HK-2 (cell line): Measurements from ENCODE around the gene KDM2B.

ENCODE experiments used
- DNase-seq: peaks from one replicate; pipeline ENCODE4 v3.0.0-alpha.2; 2018; ENCODE audit not compliant: unreplicated experiment

Gene KDM2B

GRCh38 chr12:121562488-121562887 lies 18.3 kb downstream of the KDM2B start:
- no peak for DNase-seq

DNA sequence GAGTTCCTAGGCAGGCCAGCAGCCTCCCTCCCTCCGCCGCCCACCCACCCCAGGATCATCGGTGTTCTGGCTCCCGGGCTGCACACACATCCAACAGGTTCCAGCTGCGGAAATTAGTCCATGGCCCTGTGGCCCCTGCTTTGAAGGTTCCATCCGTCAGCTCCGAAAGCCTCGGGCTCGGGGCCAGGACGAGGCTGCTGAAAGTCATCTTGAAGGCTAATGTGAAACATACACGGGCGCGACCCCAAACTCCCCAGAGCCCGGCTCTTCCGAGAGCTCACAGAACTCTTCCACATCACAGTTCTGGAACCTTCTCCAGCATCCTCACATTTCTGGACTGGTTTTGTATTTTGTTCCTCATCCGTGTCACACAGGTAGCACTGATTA lies 19.8 kb downstream of the KDM2B start:
- no peak for DNase-seq

GRCh38 chr12:121560392-121561008 lies 20.3 kb downstream of the KDM2B start:
- no peak for DNase-seq

DNA sequence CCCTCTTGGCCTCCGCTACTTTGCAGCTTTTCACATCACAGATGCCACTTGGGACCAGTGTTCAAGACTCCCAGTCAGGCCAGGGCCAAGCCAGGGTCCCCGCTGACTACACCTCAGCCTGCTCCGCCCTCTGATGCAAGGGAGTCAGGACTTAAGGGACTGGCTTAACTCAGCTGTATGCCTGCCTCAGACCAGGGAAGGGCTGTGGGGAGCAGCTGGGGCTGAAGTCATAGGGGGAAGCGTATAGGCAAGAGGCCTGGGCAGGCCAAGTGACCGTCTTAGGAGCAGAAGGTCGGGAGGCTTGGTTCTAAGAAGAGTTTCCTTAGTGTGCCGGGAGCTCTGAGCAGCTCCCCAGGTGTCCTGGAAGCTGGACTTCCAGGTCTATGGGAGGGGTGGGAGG lies 21.9 kb downstream of the KDM2B start:
- DNase-seq = no peak

DNA sequence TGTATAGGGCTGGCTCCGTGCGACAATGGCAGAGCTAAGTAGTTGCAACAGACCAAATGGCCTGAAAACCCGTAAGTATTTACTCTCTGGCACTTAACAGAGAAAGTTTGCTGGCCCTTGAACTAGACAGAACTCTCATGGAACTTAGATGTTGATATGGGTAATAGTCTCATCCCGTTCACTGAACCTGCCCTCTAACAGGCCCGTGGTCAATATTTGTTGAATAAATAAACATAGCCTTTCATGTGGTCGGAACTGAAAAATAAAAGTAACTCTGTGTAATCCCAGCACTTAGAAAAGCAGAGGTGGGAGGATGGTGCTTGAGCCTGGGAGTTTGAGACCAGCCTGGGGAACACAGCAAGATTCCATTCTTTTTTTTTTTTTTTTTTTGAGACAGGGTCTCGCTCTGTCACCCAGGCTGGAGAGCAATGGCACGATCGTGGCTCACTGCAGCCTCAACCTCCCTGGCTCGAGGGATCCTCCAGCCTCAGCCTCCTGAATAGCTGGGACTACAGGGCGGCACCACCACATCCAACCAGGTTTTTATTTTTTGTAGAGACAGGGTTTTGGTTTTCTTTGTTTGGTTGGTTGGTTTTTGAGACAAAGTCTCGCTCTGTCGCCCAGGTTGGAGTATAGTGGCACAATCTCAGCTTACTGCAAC lies 29.7 kb downstream of the KDM2B start:
- no peak for DNase-seq

DNA sequence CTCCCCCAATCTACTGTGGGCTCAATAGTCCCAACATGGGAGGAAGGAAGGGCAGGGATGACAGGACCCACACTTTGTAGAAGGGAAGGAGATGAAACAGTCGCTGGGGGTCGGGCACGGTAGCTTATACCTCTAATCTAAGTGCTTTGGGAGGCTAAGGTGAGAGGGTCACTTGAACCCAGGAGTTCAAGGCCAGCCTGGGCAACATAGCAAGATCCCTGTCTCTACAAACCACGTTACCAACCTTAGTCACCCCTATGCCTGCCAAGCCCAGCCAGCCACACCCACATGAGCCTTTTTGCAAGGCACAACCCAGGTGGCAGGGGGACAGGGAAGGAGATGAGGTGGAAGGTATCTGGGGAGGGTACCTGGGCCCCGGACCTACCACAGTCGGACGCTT lies 31.7 kb downstream of the KDM2B start:
- no peak for DNase-seq

DNA sequence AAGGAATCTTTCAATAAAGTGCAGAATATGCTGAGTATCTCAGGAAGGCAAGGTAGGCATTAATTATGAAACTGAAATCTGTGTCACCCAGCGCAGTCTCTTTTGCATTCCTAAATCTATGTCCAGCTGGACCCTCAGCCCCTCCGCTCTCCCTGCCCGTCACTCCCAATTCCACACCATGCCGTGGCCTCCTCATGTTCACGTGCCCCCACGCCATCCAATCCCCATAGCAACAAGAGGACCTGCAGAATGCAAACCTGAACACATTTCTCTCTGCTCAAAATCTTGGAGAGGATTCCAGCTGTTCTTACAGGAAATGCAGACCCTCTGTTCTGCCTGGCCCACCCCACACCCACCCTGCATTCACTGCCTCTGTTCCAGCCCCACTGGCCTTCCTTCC lies 35.3 kb downstream of the KDM2B start:
- DNase-seq = no peak

DNA sequence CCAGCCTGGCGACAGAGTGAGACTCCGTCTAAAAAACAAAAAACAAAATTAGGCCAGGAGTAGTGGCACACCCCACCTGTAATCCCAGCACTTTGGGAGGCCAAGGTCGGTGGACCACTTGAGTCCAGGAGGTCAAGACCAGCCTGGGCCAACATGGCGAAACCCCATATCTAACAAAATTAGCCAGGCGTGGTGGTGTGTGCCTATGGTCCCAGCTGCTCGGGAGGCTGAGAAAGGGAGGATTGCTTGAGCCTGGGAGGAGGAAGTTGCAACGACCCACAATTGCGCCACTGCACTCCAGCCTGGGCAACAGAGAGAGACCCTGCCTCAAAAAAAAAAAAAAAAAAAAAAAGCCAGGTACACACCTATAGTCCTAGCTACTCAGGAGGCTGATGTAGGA lies 37.0 kb downstream of the KDM2B start:
- no peak for DNase-seq

GRCh38 chr12:121539908-121540307 lies 40.9 kb downstream of the KDM2B start:
- no peak for DNase-seq

- peak; percentile 49 for DNase-seq
Measured at GRCh38 chr12:121538699-121539061, 42.1 kb downstream of the KDM2B start.

GRCh38 chr12:121537814-121538698 lies 42.8 kb downstream of the KDM2B start:
- peak; percentile 20 for DNase-seq

DNA sequence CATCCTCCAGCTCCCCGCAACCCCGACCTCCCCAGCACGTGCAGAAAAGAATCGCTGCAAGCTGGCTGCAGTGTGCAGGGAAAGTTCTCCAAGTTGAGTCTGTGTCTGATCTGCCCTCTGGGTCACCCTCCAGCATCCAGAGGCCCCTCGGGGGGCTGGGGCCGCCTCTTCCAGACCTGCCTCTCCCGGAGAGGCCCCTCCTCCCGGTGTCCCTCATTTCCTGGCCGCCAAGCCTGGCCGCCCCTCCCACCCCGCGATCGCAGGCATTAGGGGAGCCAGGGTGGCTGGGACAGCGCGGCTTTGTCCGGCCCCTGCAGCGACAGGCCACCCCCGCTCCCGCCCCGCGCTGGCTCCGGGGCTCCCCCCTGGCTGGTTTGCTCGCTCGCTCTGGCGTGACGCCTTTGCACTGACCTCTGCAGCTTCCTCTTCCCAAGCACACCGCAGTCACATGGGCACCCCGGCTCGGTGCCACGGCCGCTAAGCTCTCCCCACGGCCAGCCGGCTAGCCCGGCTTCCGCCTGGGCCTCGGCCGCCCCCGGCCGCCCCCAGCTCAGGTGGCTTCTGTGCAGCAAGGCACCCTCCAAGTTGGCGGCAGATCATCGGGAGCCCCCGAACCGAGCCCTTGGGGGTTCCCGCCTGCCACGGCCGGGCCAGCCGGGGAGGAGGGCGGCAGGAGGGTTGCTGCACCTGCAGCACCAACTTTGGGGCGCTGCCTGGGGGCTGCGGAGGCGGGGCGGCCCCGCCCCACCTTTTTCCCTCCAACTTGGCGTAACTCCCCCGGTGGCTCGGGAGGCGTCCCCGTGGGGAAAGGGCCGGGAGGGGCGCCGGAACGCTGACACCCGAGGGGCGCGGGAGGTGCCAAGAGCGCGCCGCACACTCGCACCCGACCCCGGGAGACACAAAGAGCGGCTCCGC lies 43.7 kb downstream of the KDM2B start:
- DNase-seq = peak; percentile 87

- no peak for DNase-seq
Measured at GRCh38 chr12:121536054-121536898, 44.5 kb downstream of the KDM2B start.

GRCh38 chr12:121535150-121536053 lies 45.4 kb downstream of the KDM2B start:
- DNase-seq = no peak

DNA sequence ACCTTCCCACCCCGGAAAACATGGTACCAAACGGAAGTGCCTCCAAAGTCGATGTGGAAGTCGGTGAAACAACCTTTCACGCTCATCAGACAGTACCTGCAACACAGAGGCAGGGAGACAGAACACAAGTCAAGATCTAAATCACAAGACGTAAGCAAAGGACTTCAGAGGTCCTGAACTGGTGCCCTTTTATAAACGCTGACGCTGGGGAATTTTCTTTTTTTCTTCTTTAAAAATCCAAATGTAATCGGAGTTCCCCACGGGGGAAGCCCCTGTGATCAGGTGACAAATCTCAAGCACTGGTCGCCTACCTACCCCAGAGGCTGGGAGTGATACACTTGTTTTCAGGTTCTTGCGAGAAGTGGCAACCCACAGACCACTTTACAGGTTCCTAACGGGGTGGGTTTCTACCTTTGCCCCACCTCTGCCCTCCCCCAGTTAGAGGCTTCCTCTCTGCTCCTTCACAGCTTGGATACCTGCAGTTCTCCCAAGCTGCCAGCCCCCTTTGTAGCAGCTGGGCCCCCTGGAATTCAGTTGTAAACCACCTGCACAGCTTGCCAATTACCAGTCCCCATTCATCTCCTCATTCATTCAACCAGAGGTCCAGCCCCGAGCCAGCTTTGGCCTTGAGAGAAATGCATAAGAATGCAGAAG lies 46.2 kb downstream of the KDM2B start:
- no peak for DNase-seq

DNA sequence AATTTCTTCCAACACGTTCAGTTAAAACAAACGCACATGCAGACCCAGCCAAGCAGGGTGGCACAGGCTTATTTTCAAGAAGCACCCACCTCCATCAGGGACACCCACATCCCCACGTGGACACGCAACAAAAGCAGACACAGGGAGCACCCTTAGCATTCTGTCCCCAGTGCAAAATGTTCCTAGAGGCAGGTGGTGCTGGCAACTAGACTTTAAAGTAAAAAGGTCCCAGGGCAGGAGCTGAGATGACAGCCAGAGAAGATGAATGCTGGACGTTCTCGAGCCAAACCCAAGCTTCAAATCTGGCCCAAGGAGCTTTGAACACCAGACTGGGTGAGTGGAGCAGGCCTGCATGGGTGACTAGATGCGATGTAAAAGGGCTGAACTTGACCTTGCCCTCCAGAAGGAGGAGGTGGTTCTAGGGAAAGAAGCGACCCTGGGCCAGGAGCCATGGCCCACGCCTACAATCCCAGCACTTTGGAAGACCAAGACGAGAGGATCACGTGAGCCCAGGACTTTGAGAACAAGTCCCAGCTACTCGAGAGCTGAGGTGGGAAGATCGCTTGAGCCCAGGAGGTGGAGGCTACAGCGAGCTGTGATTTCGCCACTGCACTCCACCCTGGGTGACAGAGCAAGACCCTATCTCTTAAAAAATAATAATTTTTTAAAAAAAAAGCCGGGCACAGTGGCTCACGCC lies 47.3 kb downstream of the KDM2B start:
- no peak for DNase-seq

- no peak for DNase-seq
Measured at GRCh38 chr12:121532503-121533393, 48.1 kb downstream of the KDM2B start.

GRCh38 chr12:121531356-121531750 lies 49.5 kb downstream of the KDM2B start:
- DNase-seq = no peak
